ENCODE results near the gene ZFP69. TPM values are rescaled to one million over a fixed set of nuclear protein-coding genes. Genes with fewer than 3 reads are reported as not detected.
A peak's percentile ranks its signal among the peaks of the same experiment; 100 is the strongest.

Gene ZFP69
- total RNA-seq, 2 experiments from 2014 or later = 4.3 to 5.6 TPM

DNA sequence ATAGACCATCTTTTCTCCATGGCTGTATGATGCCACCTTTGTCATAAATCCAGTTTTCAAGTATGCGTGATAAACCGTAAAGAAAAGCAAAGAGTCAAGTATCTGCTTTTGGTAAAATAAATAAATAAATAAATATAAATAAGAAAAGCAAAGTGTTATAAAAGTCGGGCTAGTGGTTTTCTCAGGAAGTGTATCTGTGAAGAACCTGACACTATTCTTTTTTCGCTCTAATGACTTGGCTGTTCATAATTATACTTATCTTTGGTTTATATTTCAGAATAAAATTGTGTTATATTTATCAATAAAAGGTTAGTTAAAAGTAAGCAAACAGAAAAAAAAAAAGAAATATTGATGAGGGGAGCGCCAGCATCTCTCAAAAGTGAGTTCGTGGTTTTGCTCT is 30.9 kb downstream of the ZFP69 start:
- Histone ChIP-seq H3K36me3 (ENCODE audit: insufficient read depth, low read length) (no peaks in the 10 kb centered on the region; the same call in 1 of the 2 replicates), H3K27ac (ENCODE audit: low read depth, low read length, poor library complexity, severe bottlenecking) (peak overlapping the region; percentile 29), H3K4me2 (ENCODE audit: low read length) (peak overlapping the region; percentile 82), H2AFZ (ENCODE audit: low read length) (peak overlapping the region; percentile 90), H3K79me2 (ENCODE audit: insufficient read depth, low read depth, low read length) (0 out of 2 replicates have a peak, but pooled peaks cover 3% of the 10 kb centered on the region), H3K9me3 (ENCODE audit: low read length) (peaks cover 21% of the 10 kb centered on the region; the same call in 1 of the 2 replicates), H4K20me1 (ENCODE audit: insufficient read depth, low read length) (no peaks in the 10 kb centered on the region), H3K4me1 (ENCODE audit: insufficient read depth, low read length, poor library complexity, severe bottlenecking) (peaks cover 18% of the 10 kb centered on the region), H3K9me2 (ENCODE audit: insufficient read depth, low read length) (no peaks in the 10 kb centered on the region), H3K4me3 (ENCODE audit: low read depth, low read length, poor library complexity, severe bottlenecking) (peak overlapping the region; percentile 71)
- no peak for TF ChIP-seq EZH2phosphoT487 (IDR thresholded peaks at IDR 0.05; ENCODE audit: borderline replicate concordance, low read depth, low read length)
- TF ChIP-seq, protein P1, sequence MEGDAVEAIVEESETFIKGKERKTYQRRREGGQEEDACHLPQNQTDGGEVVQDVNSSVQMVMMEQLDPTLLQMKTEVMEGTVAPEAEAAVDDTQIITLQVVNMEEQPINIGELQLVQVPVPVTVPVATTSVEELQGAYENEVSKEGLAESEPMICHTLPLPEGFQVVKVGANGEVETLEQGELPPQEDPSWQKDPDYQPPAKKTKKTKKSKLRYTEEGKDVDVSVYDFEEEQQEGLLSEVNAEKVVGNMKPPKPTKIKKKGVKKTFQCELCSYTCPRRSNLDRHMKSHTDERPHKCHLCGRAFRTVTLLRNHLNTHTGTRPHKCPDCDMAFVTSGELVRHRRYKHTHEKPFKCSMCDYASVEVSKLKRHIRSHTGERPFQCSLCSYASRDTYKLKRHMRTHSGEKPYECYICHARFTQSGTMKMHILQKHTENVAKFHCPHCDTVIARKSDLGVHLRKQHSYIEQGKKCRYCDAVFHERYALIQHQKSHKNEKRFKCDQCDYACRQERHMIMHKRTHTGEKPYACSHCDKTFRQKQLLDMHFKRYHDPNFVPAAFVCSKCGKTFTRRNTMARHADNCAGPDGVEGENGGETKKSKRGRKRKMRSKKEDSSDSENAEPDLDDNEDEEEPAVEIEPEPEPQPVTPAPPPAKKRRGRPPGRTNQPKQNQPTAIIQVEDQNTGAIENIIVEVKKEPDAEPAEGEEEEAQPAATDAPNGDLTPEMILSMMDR (conservative IDR thresholded peaks at IDR 0.05; ENCODE audit: low read length) = no peak
- BruUV-seq (replicated peaks) = TSS peak; percentile 90
- DNase-seq (ENCODE audit: low spot score) = no peak
- CTCF ChIA-PET (ENCODE audit: unreplicated experiment) = no interaction called here
- POLR2A ChIA-PET = interaction anchor here (1.0 to 1.8 kb wide), 4 partner anchors 9 to 82 kb away, joined by 3 to 9 read pairs (median 4); partner anchors contain the start of genes ZFP69B and ZNF684
- intact Hi-C loops (cut with micrococcal nuclease; ENCODE audit: unreplicated experiment) = no loop called here

DNA sequence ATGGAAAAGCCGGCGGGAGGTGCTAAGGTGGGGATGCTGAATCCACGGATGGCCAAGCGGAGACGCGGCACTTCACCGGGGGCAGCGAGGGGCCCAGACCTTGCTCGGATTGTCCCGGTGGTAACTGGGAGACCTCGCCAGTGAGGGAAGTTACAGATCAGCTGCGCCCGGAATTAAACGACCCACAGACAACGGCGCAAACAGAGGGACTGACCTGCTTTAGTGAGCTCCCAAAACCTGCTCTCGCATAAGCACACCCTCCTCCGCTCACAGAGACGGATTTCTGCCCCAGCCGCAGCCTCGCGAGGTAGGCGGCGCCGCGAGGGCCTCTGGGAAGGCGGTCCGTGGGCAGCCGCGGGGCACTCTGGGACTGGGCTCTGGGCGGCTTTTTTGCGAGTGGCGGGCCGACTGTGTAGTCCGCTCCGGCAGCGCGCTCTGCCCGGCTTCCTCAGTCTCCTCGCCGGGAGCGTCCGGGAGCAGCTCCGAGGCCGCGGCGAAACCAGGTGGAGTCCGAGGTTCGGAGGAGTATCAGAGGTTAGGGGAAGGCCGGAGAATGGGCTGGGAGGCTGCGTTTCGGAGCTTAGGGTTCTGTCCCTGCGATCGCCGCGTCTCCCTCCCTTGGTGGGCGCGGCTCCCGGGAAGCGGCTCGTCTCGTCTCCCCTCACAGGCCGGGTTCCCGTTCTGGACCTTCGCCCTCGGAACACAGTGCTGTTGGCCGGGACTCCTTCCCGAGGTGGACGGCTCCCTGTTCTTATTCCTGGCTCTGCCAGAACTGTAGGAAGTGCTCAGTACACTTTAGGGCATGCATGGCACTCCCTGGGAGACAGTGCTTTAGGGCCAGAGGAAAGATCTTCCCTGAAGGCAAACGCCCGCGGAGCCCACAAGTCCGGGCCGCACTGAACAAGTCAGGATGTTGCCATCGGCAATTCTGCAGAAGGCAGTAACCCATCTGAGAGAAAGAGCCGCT is 31.6 kb downstream of the ZFP69 start, which contains the start of gene EXO5:
TSS of gene EXO5 (plus strand) at position 393 of the 967 bp plus-strand sequence. CDS start 5,778 bp downstream, outside the sequence.
- ChIA-PET POLR2A (interaction anchor here (1.0 to 1.8 kb wide), 4 partner anchors 8 to 82 kb away, joined by 3 to 9 read pairs (median 4); partner anchors contain the start of genes ZFP69B and ZNF684), CTCF (ENCODE audit: unreplicated experiment) (interaction anchor here (0.5 to 0.7 kb wide), 2 partner anchors 23 to 933 kb away, joined by 4 read pairs; partner anchors contain the start of gene ZNF684)
- Histone ChIP-seq H3K79me2 (ENCODE audit: insufficient read depth, low read depth, low read length) (0 out of 2 replicates have a peak, but pooled peaks cover 3% of the 10 kb centered on the region), H3K27ac (ENCODE audit: low read depth, low read length, poor library complexity, severe bottlenecking) (peak within 1 kb of the TSS; percentile 29), H2AFZ (ENCODE audit: low read length) (peak within 1 kb of the TSS; percentile 90), H3K4me1 (ENCODE audit: insufficient read depth, low read length, poor library complexity, severe bottlenecking) (peaks cover 18% of the 10 kb centered on the region), H3K9me2 (ENCODE audit: insufficient read depth, low read length) (no peaks in the 10 kb centered on the region), H3K4me3 (ENCODE audit: low read depth, low read length, poor library complexity, severe bottlenecking) (peak within 1 kb of the TSS; percentile 71), H3K9me3 (ENCODE audit: low read length) (peaks cover 19% of the 10 kb centered on the region; the same call in 1 of the 2 replicates), H3K4me2 (ENCODE audit: low read length) (peak within 1 kb of the TSS; percentile 82), H4K20me1 (ENCODE audit: insufficient read depth, low read length) (no peaks in the 10 kb centered on the region), H3K36me3 (ENCODE audit: insufficient read depth, low read length) (no peaks in the 10 kb centered on the region; the same call in 1 of the 2 replicates)
- intact Hi-C loops (cut with micrococcal nuclease; ENCODE audit: unreplicated experiment) = no loop called here
- no peak for TF ChIP-seq EZH2phosphoT487 (IDR thresholded peaks at IDR 0.05; ENCODE audit: borderline replicate concordance, low read depth, low read length)
- TF ChIP-seq, protein P1 (conservative IDR thresholded peaks at IDR 0.05; ENCODE audit: low read length) = no peak
- no TSS peak for BruUV-seq (replicated peaks)
- DNase-seq (ENCODE audit: low spot score) = peak; percentile 82

Data from OCI-LY7 (cell line).